PC-3 (cell line): Measurements from ENCODE around the gene RGS7. TPM values are rescaled to one million over a fixed set of nuclear protein-coding genes. Genes with fewer than 3 reads are reported as not detected.

Experiments
- ATAC-seq: fragments of 200-7000 bp; cut with Tn5 transposase; 2 replicates; pipeline ENCODE4 v1.9.1; 2020; ENCODE audit warnings: mild to moderate bottlenecking, moderate library complexity
- BruUV-seq: library from RNA; stranded (reverse); fragments of 400-500 nt; replicated peaks from 2 replicates; lab custom pipeline; 2021; lab: Mats Ljungman, UMichigan
- CTCF ChIA-PET: fragments of 300-600 bp; sonication (Branson Sonifier 250); formaldehyde crosslinking; loops from one replicate; lab custom pipeline; 2022; ENCODE audit warnings: antibody characterized with exemption; lab: Charles Lee
- POLR2A ChIA-PET: fragments of 300-600 bp; sonication (Branson Sonifier 250); formaldehyde crosslinking; loops from one replicate; lab custom pipeline; 2022; ENCODE audit warnings: antibody characterized with exemption; ENCODE audit not compliant: unreplicated experiment; lab: Charles Lee
- DNase-seq: peaks from one replicate; pipeline ENCODE4 v3.0.0-alpha.2; 2015
- H2AFZ ChIP-seq: fragments of 300-600 bp; sonication (generic); 2 replicates; pipeline ENCODE4 v1.6.0; 2016; ENCODE audit warnings: antibody characterized with exemption, low read length
- H3F3A ChIP-seq: fragments of 300-600 bp; sonication (generic); one replicate; pipeline ENCODE4 v1.6.0; 2017; ENCODE audit warnings: antibody characterized with exemption, low read length, control low read depth, mild to moderate bottlenecking; ENCODE audit not compliant: unreplicated experiment
- H3K27ac ChIP-seq: fragments of 300-600 bp; sonication (generic); 2 replicates; pipeline ENCODE4 v1.5.1; 2016; ENCODE audit warnings: mild to moderate bottlenecking, low read length
- H3K27me3 ChIP-seq: fragments of 300-600 bp; sonication (generic); 2 replicates; pipeline ENCODE4 v1.6.1; 2016; ENCODE audit warnings: low read length, mixed read lengths
- H3K36me3 ChIP-seq: fragments of 300-600 bp; sonication (generic); 2 replicates; pipeline ENCODE4 v1.6.1; 2016; ENCODE audit warnings: low read depth, mixed run types, low read length, mixed read lengths
- H3K4me1 ChIP-seq: fragments of 300-600 bp; sonication (generic); 2 replicates; pipeline ENCODE4 v1.5.1; 2016; ENCODE audit warnings: low read length; ENCODE audit not compliant: insufficient read depth
- H3K4me2 ChIP-seq: fragments of 300-600 bp; sonication (generic); 2 replicates; pipeline ENCODE4 v1.6.0; 2016; ENCODE audit warnings: low read length
- H3K4me3 ChIP-seq: fragments of 300-600 bp; sonication (generic); 2 replicates; pipeline ENCODE4 v1.5.1; 2016; ENCODE audit warnings: mild to moderate bottlenecking, low read length, mixed read lengths
- H3K79me2 ChIP-seq: fragments of 300-600 bp; sonication (generic); 2 replicates; pipeline ENCODE4 v1.6.1; 2017; ENCODE audit warnings: low read length, mixed read lengths
- H3K9ac ChIP-seq: fragments of 300-600 bp; sonication (generic); 2 replicates; pipeline ENCODE4 v1.6.0; 2016; ENCODE audit warnings: mild to moderate bottlenecking, low read length
- H3K9me2 ChIP-seq: fragments of 300-600 bp; sonication (generic); replicated peaks from 2 replicates; pipeline ENCODE4 v1.6.1; 2016; ENCODE audit warnings: mixed run types, low read length, mixed read lengths
- H3K9me3 ChIP-seq: fragments of 300-600 bp; sonication (generic); 2 replicates; pipeline ENCODE4 v1.6.1; 2016; ENCODE audit warnings: low read length, mixed read lengths
- H4K20me1 ChIP-seq: fragments of 300-600 bp; sonication (generic); 2 replicates; pipeline ENCODE4 v1.6.1; 2016; ENCODE audit warnings: low read length, mixed read lengths
- CTCF ChIP-seq: fragments of 300-600 bp; sonication (generic); conservative IDR thresholded peaks from 2 replicates; pipeline ENCODE4 v1.5.1; 2017; ENCODE audit warnings: antibody characterized with exemption, low read depth, mild to moderate bottlenecking, low read length
- EZH2 ChIP-seq: fragments of 300-600 bp; sonication (generic); IDR thresholded peaks from one replicate; pipeline ENCODE4 v1.6.1; 2017; ENCODE audit warnings: antibody characterized with exemption, mild to moderate bottlenecking, low read length; ENCODE audit not compliant: unreplicated experiment
- EZH2phosphoT487 ChIP-seq: fragments of 300-600 bp; sonication (generic); IDR thresholded peaks from 2 replicates; pipeline ENCODE4 v1.6.1; 2018; ENCODE audit warnings: mild to moderate bottlenecking, antibody characterized with exemption, low read length, borderline replicate concordance
- intact Hi-C: fragments of 100-400 bp; cut with micrococcal nuclease; formaldehyde crosslinking; loops from 2 replicates; pipeline ENCODE4 v1.9.0; 2023
- total RNA-seq: library from RNA; depleted of rRNA; stranded (reverse); fragments of >200 nt; gene quantifications from 2 replicates; pipeline ENCODE4 v1.2.3, GENCODE V29; 2014

The RGS7 gene
- total RNA-seq, 1 experiment from 2014 or later: 0.15 TPM

- H3K9ac ChIP-seq: no peak overlapping the region
- peak overlapping the region; percentile 41; the same call in 1 of the 2 replicates for H3K4me2 ChIP-seq
- no peaks in the 10 kb centered on the region for H3F3A ChIP-seq
- H3K27me3 ChIP-seq: peaks cover 7% of the 10 kb centered on the region; the same call in 1 of the 2 replicates
- intact Hi-C loops: no loop called here
- H3K9me2 ChIP-seq: no peaks in the 10 kb centered on the region
- CTCF ChIA-PET: no interaction called here
- H3K9me3 ChIP-seq: peaks cover 12% of the 10 kb centered on the region
- H2AFZ ChIP-seq: no peak overlapping the region
- POLR2A ChIA-PET: no interaction called here
- no peaks in the 10 kb centered on the region for H4K20me1 ChIP-seq
- H3K79me2 ChIP-seq: no peaks in the 10 kb centered on the region
- DNase-seq (peak; percentile 66), ATAC-seq (peak; percentile 76)
- H3K4me3 ChIP-seq: no peak overlapping the region
- H3K36me3 ChIP-seq: 0 out of 2 replicates have a peak, but pooled peaks cover 4% of the 10 kb centered on the region
- H3K27ac ChIP-seq: no peak overlapping the region
- no TSS peak for BruUV-seq
- peaks cover 22% of the 10 kb centered on the region for H3K4me1 ChIP-seq
- TF ChIP-seq EZH2phosphoT487 (no peak), EZH2 (no peak), CTCF (no peak)
Measured at GRCh38 chr1:241275226-241275625, 81.8 kb downstream of the RGS7 start.

GRCh38 chr1:241274693-241275092 lies 82.3 kb downstream of the RGS7 start:
- H3F3A ChIP-seq: no peaks in the 10 kb centered on the region
- no TSS peak for BruUV-seq
- intact Hi-C loops: no loop called here
- 0 out of 2 replicates have a peak, but pooled peaks have one; percentile 8 for ATAC-seq
- ChIA-PET POLR2A (no interaction called here), CTCF (no interaction called here)
- H4K20me1 ChIP-seq: no peaks in the 10 kb centered on the region
- H3K9ac ChIP-seq: no peak overlapping the region
- 0 out of 2 replicates have a peak overlapping the region, but pooled peaks have one; percentile 2 for H3K4me2 ChIP-seq
- H3K36me3 ChIP-seq: 0 out of 2 replicates have a peak, but pooled peaks cover 4% of the 10 kb centered on the region
- no peak for TF ChIP-seq EZH2phosphoT487
- TF ChIP-seq CTCF: no peak
- no peak for TF ChIP-seq EZH2
- H3K27me3 ChIP-seq: peaks cover 8% of the 10 kb centered on the region; the same call in 1 of the 2 replicates
- H3K9me3 ChIP-seq: peaks cover 12% of the 10 kb centered on the region
- H3K79me2 ChIP-seq: no peaks in the 10 kb centered on the region
- no peak overlapping the region for H3K4me3 ChIP-seq
- no peak overlapping the region for H2AFZ ChIP-seq
- DNase-seq: no peak
- no peaks in the 10 kb centered on the region for H3K9me2 ChIP-seq
- no peak overlapping the region for H3K27ac ChIP-seq
- peaks cover 22% of the 10 kb centered on the region for H3K4me1 ChIP-seq

- Histone ChIP-seq H3K9ac (no peak overlapping the region), H3K4me3 (no peak overlapping the region), H3K9me3 (peaks cover 12% of the 10 kb centered on the region), H3K4me2 (no peak overlapping the region), H3K4me1 (peaks cover 22% of the 10 kb centered on the region), H3K79me2 (no peaks in the 10 kb centered on the region), H3F3A (no peaks in the 10 kb centered on the region), H3K36me3 (0 out of 2 replicates have a peak, but pooled peaks cover 4% of the 10 kb centered on the region), H3K27ac (no peak overlapping the region), H3K27me3 (peaks cover 6% of the 10 kb centered on the region; the same call in 1 of the 2 replicates), H2AFZ (no peak overlapping the region), H4K20me1 (no peaks in the 10 kb centered on the region), H3K9me2 (no peaks in the 10 kb centered on the region)
- no peak for DNase-seq
- TF ChIP-seq EZH2phosphoT487: no peak
- no peak for TF ChIP-seq EZH2
- POLR2A ChIA-PET: no interaction called here
- BruUV-seq: no TSS peak
- CTCF ChIA-PET: no interaction called here
- ATAC-seq: no peak
- intact Hi-C loops: no loop called here
Measured at GRCh38 chr1:241272828-241273227, 84.2 kb downstream of the RGS7 start.
